ENCODE measurements around the gene ADAM12. TPM values are rescaled to one million over a fixed set of nuclear protein-coding genes. Genes with fewer than 3 reads are reported as not detected.
A peak's percentile ranks its signal among the peaks of the same experiment; 100 is the strongest.

The ADAM12 gene
- total RNA-seq, 2 donors from 2014 or later, result 0.46 TPM; not detected in 1

DNA sequence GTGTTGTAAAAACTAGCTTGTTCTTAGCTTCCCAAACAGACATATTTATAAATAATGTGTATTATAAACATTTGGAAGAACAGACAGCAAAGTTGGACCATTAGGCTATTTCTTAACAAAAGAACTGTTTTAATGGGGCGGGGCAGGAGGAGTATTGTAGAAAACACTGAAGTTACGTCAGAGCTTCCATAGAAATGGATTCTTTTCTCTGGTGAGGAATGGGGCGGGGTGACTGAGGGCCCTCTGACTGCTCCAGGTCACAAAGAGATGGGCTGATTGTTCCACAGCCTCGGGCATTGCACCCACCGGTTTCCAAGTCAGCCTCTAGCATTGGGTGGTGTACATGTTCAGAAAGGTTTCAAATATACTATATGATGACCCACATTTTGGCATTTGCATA lies 36.8 kb upstream of the ADAM12 start:
- no peak for DNase-seq
- Histone ChIP-seq H3K27ac (ENCODE audit: low read depth, low read length) (no peak overlapping the region), H3K9ac (ENCODE audit: extremely low read depth, low read length, poor library complexity, severe bottlenecking) (no peak overlapping the region), H3K4me3 (ENCODE audit: low read length) (no peak overlapping the region), H3K9me3 (ENCODE audit: control insufficient read depth, low read length) (peaks cover 21% of the 10 kb centered on the region), H3K4me1 (ENCODE audit: control insufficient read depth, insufficient read depth, low read length) (no peaks in the 10 kb centered on the region), H3K36me3 (ENCODE audit: control insufficient read depth, insufficient read depth, low read length) (no peaks in the 10 kb centered on the region), H3K27me3 (ENCODE audit: control insufficient read depth, insufficient read depth, low read length, poor library complexity, severe bottlenecking) (no peaks in the 10 kb centered on the region)
- Mint-ChIP-seq H3K4me1 (no peaks in the 10 kb centered on the region), H3K4me3 (no peak overlapping the region), H3K27ac (no peak overlapping the region), H3K36me3 (ENCODE audit: low read depth) (no peaks in the 10 kb centered on the region), H3K27me3 (ENCODE audit: insufficient read depth) (peaks cover 8% of the 10 kb centered on the region), H3K9me3 (peaks cover 19% of the 10 kb centered on the region)
- TF ChIP-seq, protein P1, sequence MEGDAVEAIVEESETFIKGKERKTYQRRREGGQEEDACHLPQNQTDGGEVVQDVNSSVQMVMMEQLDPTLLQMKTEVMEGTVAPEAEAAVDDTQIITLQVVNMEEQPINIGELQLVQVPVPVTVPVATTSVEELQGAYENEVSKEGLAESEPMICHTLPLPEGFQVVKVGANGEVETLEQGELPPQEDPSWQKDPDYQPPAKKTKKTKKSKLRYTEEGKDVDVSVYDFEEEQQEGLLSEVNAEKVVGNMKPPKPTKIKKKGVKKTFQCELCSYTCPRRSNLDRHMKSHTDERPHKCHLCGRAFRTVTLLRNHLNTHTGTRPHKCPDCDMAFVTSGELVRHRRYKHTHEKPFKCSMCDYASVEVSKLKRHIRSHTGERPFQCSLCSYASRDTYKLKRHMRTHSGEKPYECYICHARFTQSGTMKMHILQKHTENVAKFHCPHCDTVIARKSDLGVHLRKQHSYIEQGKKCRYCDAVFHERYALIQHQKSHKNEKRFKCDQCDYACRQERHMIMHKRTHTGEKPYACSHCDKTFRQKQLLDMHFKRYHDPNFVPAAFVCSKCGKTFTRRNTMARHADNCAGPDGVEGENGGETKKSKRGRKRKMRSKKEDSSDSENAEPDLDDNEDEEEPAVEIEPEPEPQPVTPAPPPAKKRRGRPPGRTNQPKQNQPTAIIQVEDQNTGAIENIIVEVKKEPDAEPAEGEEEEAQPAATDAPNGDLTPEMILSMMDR (conservative IDR thresholded peaks at IDR 0.05), result no peak
- 91 to 94% methylated on average over 3 to 5 of the region's 5 CpGs for WGBS, 2 experiments (ENCODE audit: insufficient coverage in 1 of 2, insufficient read length in 1 of 2)

GRCh38 chr10:126423732-126424491 lies 35.6 kb upstream of the ADAM12 start:
- H3K4me1 ChIP-seq (ENCODE audit: control insufficient read depth, insufficient read depth, low read length), result no peaks in the 10 kb centered on the region
- H3K27me3 ChIP-seq (ENCODE audit: control insufficient read depth, insufficient read depth, low read length, poor library complexity, severe bottlenecking), result no peaks in the 10 kb centered on the region
- peaks cover 21% of the 10 kb centered on the region for H3K9me3 ChIP-seq (ENCODE audit: control insufficient read depth, low read length)
- WGBS, 2 experiments (ENCODE audit: insufficient coverage in 1 of 2, insufficient read length in 1 of 2), result 88% methylated on average over 4 to 6 of the region's 6 CpGs
- H3K9me3 Mint-ChIP-seq, result peaks cover 19% of the 10 kb centered on the region
- no peaks in the 10 kb centered on the region for H3K36me3 Mint-ChIP-seq (ENCODE audit: low read depth)
- H3K27ac Mint-ChIP-seq, result no peak overlapping the region
- H3K4me3 ChIP-seq (ENCODE audit: low read length), result peak overlapping the region; percentile 15
- TF ChIP-seq, protein P1 (conservative IDR thresholded peaks at IDR 0.05), result no peak
- no peak overlapping the region for H3K9ac ChIP-seq (ENCODE audit: extremely low read depth, low read length, poor library complexity, severe bottlenecking)
- peaks cover 8% of the 10 kb centered on the region for H3K27me3 Mint-ChIP-seq (ENCODE audit: insufficient read depth)
- H3K4me3 Mint-ChIP-seq, result no peak overlapping the region
- no peak overlapping the region for H3K27ac ChIP-seq (ENCODE audit: low read depth, low read length)
- no peak for DNase-seq
- H3K4me1 Mint-ChIP-seq, result no peaks in the 10 kb centered on the region
- H3K36me3 ChIP-seq (ENCODE audit: control insufficient read depth, insufficient read depth, low read length), result no peaks in the 10 kb centered on the region

- Mint-ChIP-seq H3K4me1 (no peaks in the 10 kb centered on the region), H3K9me3 (peaks cover 19% of the 10 kb centered on the region), H3K4me3 (no peak overlapping the region), H3K27me3 (ENCODE audit: insufficient read depth) (peaks cover 9% of the 10 kb centered on the region), H3K36me3 (ENCODE audit: low read depth) (no peaks in the 10 kb centered on the region), H3K27ac (no peak overlapping the region)
- H3K4me3 ChIP-seq (ENCODE audit: low read length), result no peak overlapping the region
- no peak for DNase-seq
- peaks cover 21% of the 10 kb centered on the region for H3K9me3 ChIP-seq (ENCODE audit: control insufficient read depth, low read length)
- H3K27ac ChIP-seq (ENCODE audit: low read depth, low read length), result no peak overlapping the region
- TF ChIP-seq, protein P1 (conservative IDR thresholded peaks at IDR 0.05), result no peak
- 84 to 100% methylated on average over 1 of the region's 1 CpG for WGBS, 2 experiments (ENCODE audit: insufficient coverage in 1 of 2, insufficient read length in 1 of 2)
- H3K27me3 ChIP-seq (ENCODE audit: control insufficient read depth, insufficient read depth, low read length, poor library complexity, severe bottlenecking), result no peaks in the 10 kb centered on the region
- H3K36me3 ChIP-seq (ENCODE audit: control insufficient read depth, insufficient read depth, low read length), result no peaks in the 10 kb centered on the region
- no peaks in the 10 kb centered on the region for H3K4me1 ChIP-seq (ENCODE audit: control insufficient read depth, insufficient read depth, low read length)
- no peak overlapping the region for H3K9ac ChIP-seq (ENCODE audit: extremely low read depth, low read length, poor library complexity, severe bottlenecking)
Observed at GRCh38 chr10:126422567-126422966, 34.3 kb upstream of the ADAM12 start.

Data from endodermal cell (in vitro differentiated cells).